Inferior parietal cortex (tissue), 1 donor: ENCODE measurements around the gene NLGN1.

ENCODE experiments used
- DNase-seq: peaks from one replicate; pipeline ENCODE4 v3.0.0-alpha.2; 2016; ENCODE audit errors: extremely low spot score

Gene NLGN1

GRCh38 chr3:173635826-173636225 is 238.3 kb downstream of the NLGN1 start:
- DNase-seq: no peak

- DNase-seq: no peak
Observed at GRCh38 chr3:173639098-173639497, 241.6 kb downstream of the NLGN1 start.

- DNase-seq: no peak
Observed at GRCh38 chr3:173641696-173642095, 244.2 kb downstream of the NLGN1 start.

GRCh38 chr3:173644086-173645082 is 246.8 kb downstream of the NLGN1 start:
- DNase-seq: no peak

GRCh38 chr3:173650596-173650995 is 253.1 kb downstream of the NLGN1 start:
- DNase-seq: no peak

GRCh38 chr3:173652093-173652492 is 254.5 kb downstream of the NLGN1 start:
- DNase-seq: no peak

GRCh38 chr3:173653781-173654180 is 256.2 kb downstream of the NLGN1 start:
- DNase-seq: no peak

GRCh38 chr3:173659972-173660371 is 262.4 kb downstream of the NLGN1 start:
- DNase-seq: no peak

- no peak for DNase-seq
Observed at GRCh38 chr3:173660645-173661299, 263.2 kb downstream of the NLGN1 start.

GRCh38 chr3:173663696-173664111 is 266.2 kb downstream of the NLGN1 start:
- no peak for DNase-seq

GRCh38 chr3:173676094-173676493 is 278.6 kb downstream of the NLGN1 start:
- DNase-seq: no peak

GRCh38 chr3:173681188-173681678 is 283.7 kb downstream of the NLGN1 start:
- no peak for DNase-seq

- DNase-seq: no peak
Observed at GRCh38 chr3:173685456-173685855, 287.9 kb downstream of the NLGN1 start.

- DNase-seq: no peak
Observed at GRCh38 chr3:173688216-173688842, 290.8 kb downstream of the NLGN1 start.

- DNase-seq: peak; percentile 32
Observed at GRCh38 chr3:173690542-173691180, 293.1 kb downstream of the NLGN1 start.

GRCh38 chr3:173699353-173699752 is 301.8 kb downstream of the NLGN1 start:
- DNase-seq: no peak

- DNase-seq: no peak
Observed at GRCh38 chr3:173700336-173700735, 302.8 kb downstream of the NLGN1 start.

- DNase-seq: no peak
Observed at GRCh38 chr3:173702561-173702960, 305.0 kb downstream of the NLGN1 start.

- DNase-seq: no peak
Observed at GRCh38 chr3:173703771-173704170, 306.2 kb downstream of the NLGN1 start.

GRCh38 chr3:173706630-173707029 is 309.1 kb downstream of the NLGN1 start:
- DNase-seq: no peak

- no peak for DNase-seq
Observed at GRCh38 chr3:173708191-173708590, 310.6 kb downstream of the NLGN1 start.

- DNase-seq: no peak
Observed at GRCh38 chr3:173709026-173709425, 311.5 kb downstream of the NLGN1 start.
